Fibroblast of lung (primary cell): Measurements from ENCODE around the gene NXPE3. TPM values are rescaled to one million over a fixed set of nuclear protein-coding genes. Genes with fewer than 3 reads are reported as not detected.

Source experiments
- DNase-seq, 2 donors: peaks; one replicate each; pipeline versions ENCODE4 v3.0.0 to v3.0.0-alpha.2; 2010; ENCODE audit warnings: low read depth in 2 of 2
- H2AFZ ChIP-seq: 2 replicates; pipeline ENCODE4 v1.5.1; 2012; ENCODE audit warnings: low read length, control low read depth, inconsistent platforms
- H3K27ac ChIP-seq: 2 replicates; pipeline ENCODE4 v1.5.1; 2011; ENCODE audit warnings: low read length, control low read depth; ENCODE audit not compliant: insufficient read depth
- H3K27me3 ChIP-seq: 2 replicates; pipeline ENCODE4 v1.5.1; 2011; ENCODE audit warnings: mild to moderate bottlenecking, low read length; ENCODE audit not compliant: control insufficient read depth, insufficient read depth
- H3K36me3 ChIP-seq: 2 replicates; pipeline ENCODE4 v1.5.1; 2011; ENCODE audit warnings: low read length; ENCODE audit not compliant: control insufficient read depth, insufficient read depth
- H3K4me1 ChIP-seq: 2 replicates; pipeline ENCODE4 v1.5.1; 2011; ENCODE audit warnings: low read length; ENCODE audit not compliant: control insufficient read depth, insufficient read depth; ENCODE audit errors: extremely low read depth
- H3K4me2 ChIP-seq: 2 replicates; pipeline ENCODE4 v1.5.1; 2011; ENCODE audit warnings: low read length, control low read depth; ENCODE audit not compliant: insufficient read depth; ENCODE audit errors: extremely low read depth
- H3K4me3 ChIP-seq, 4 experiments: fragments of 200-600 bp in 1 of 4; sonication (generic) in 1 of 4; replicated peaks in 1 of 4; 2 replicates each; pipeline ENCODE4 v1.5.1; 2011 to 2016; ENCODE audit warnings: low read length in 4 of 4, low read depth in 3 of 4, mild to moderate bottlenecking in 3 of 4, control low read depth in 2 of 4, inconsistent platforms in 1 of 4, mixed read lengths in 1 of 4; ENCODE audit not compliant: insufficient read depth in 1 of 4; ENCODE audit errors: control extremely low read depth in 1 of 4
- H3K79me2 ChIP-seq: 2 replicates; pipeline ENCODE4 v1.5.1; 2012; ENCODE audit warnings: mild to moderate bottlenecking, low read length, inconsistent platforms; ENCODE audit not compliant: control insufficient read depth, insufficient read depth
- H3K9ac ChIP-seq: 2 replicates; pipeline ENCODE4 v1.5.1; 2011; ENCODE audit warnings: mild to moderate bottlenecking, low read length, control low read depth; ENCODE audit not compliant: insufficient read depth
- H3K9me3 ChIP-seq: 2 replicates; pipeline ENCODE4 v1.5.1; 2012; ENCODE audit warnings: low read depth, low read length; ENCODE audit not compliant: control insufficient read depth, insufficient read depth
- H4K20me1 ChIP-seq: 2 replicates; pipeline ENCODE4 v1.5.1; 2011; ENCODE audit warnings: low read length; ENCODE audit not compliant: control insufficient read depth, insufficient read depth; ENCODE audit errors: extremely low read depth
- CTCF ChIP-seq, 2 donors: IDR thresholded peaks in 1 of 2; conservative IDR thresholded peaks in 1 of 2; 1 replicate in 1 of 2; 2 replicates in 1 of 2; pipeline ENCODE4 v1.5.1; 2011 to 2012; ENCODE audit warnings: low read length in 2 of 2, control low read depth in 1 of 2, inconsistent platforms in 1 of 2, low read depth in 1 of 2, mild to moderate bottlenecking in 1 of 2
- EZH2 ChIP-seq: IDR thresholded peaks from 2 replicates; pipeline ENCODE4 v1.5.1; 2012; ENCODE audit warnings: low read length, control low read depth, mild to moderate bottlenecking; ENCODE audit errors: missing control alignments
- polyA minus RNA-seq: library from RNA; depleted of rRNA, polyadenylated mRNA; stranded (reverse); fragments of >200 nt; gene quantifications from 2 replicates; pipeline ENCODE4 v1.2.3, GENCODE V29; 2011; ENCODE audit warnings: low replicate concordance
- polyA plus RNA-seq, 2 donors: library from polyadenylated mRNA; depleted of rRNA in 1 of 2; stranded (reverse) in 1 of 2; unstranded in 1 of 2; fragments of >200 nt; gene quantifications; 2 replicates each; pipeline ENCODE4 v1.2.1, GENCODE V29; 2011 to 2012; ENCODE audit warnings: missing spikeins in 1 of 2
- total RNA-seq: library from RNA; depleted of rRNA; stranded (reverse); fragments of >200 nt; gene quantifications from 2 replicates; pipeline ENCODE4 v1.2.1, GENCODE V29; 2014

The NXPE3 gene
- total RNA-seq, result 16.4 and 26.9 TPM in 2 replicates
- polyA plus RNA-seq, result 27.9 and 32.5 TPM in 2 replicates
- 14.1 and 19.8 TPM in 2 replicates for polyA plus RNA-seq (2012)
- 30.7 and 33.7 TPM in 2 replicates for polyA minus RNA-seq

- no peaks in the 10 kb centered on the region for H3K27me3 ChIP-seq
- H2AFZ ChIP-seq, result peak within 1 kb of the TSS; percentile 97
- peaks cover 4% of the 10 kb centered on the region for H3K36me3 ChIP-seq
- H3K9me3 ChIP-seq, result no peaks in the 10 kb centered on the region
- H3K9ac ChIP-seq, result peak within 1 kb of the TSS; percentile 67
- peak within 1 kb of the TSS; percentile 93 for H3K4me2 ChIP-seq
- peak within 1 kb of the TSS; percentile 40 for H3K27ac ChIP-seq
- no peaks in the 10 kb centered on the region for H4K20me1 ChIP-seq
- peak; percentile 72 to 76 for DNase-seq
- H3K4me3 ChIP-seq, result peak within 1 kb of the TSS; percentile 74 to 86 (median 82)
- TF ChIP-seq EZH2 (no peak), CTCF (conservative IDR thresholded peaks at IDR 0.05 in 1 of 2, IDR thresholded peaks at IDR 0.05 in 1 of 2; ENCODE audit: low read depth in 1 of 2, low read length in 2 of 2) (no peak)
- peaks cover 5% of the 10 kb centered on the region for H3K4me1 ChIP-seq
- H3K79me2 ChIP-seq, result peaks cover 8% of the 10 kb centered on the region
Measured at GRCh38 chr3:101779047-101779821, at the start of gene NXPE3. TSS of gene NXPE3 (plus strand) at chr3:101779211. CDS start at chr3:101785597, 6,386 bp downstream.

- no peak for TF ChIP-seq CTCF (conservative IDR thresholded peaks at IDR 0.05 in 1 of 2, IDR thresholded peaks at IDR 0.05 in 1 of 2; ENCODE audit: low read depth in 1 of 2, low read length in 2 of 2)
- no peak for TF ChIP-seq EZH2
- Histone ChIP-seq H3K79me2 (peaks cover 19% of the 10 kb centered on the region), H3K4me3 (no peak overlapping the region), H2AFZ (no peak overlapping the region), H3K9me3 (no peaks in the 10 kb centered on the region), H3K9ac (no peak overlapping the region), H3K27ac (no peak overlapping the region), H4K20me1 (no peaks in the 10 kb centered on the region), H3K36me3 (peaks cover 7% of the 10 kb centered on the region), H3K27me3 (no peaks in the 10 kb centered on the region), H3K4me1 (no peaks in the 10 kb centered on the region), H3K4me2 (no peak overlapping the region)
- DNase-seq, result no peak
Measured at GRCh38 chr3:101729586-101729985, 49.4 kb upstream of the NXPE3 start.

GRCh38 chr3:101730839-101731238 lies 48.2 kb upstream of the NXPE3 start:
- TF ChIP-seq EZH2 (no peak), CTCF (conservative IDR thresholded peaks at IDR 0.05 in 1 of 2, IDR thresholded peaks at IDR 0.05 in 1 of 2; ENCODE audit: low read depth in 1 of 2, low read length in 2 of 2) (no peak)
- H4K20me1 ChIP-seq, result no peaks in the 10 kb centered on the region
- H3K9me3 ChIP-seq, result no peaks in the 10 kb centered on the region
- no peak for DNase-seq
- no peak overlapping the region for H2AFZ ChIP-seq
- peaks cover 10% of the 10 kb centered on the region for H3K36me3 ChIP-seq
- peaks cover 10% of the 10 kb centered on the region for H3K79me2 ChIP-seq
- H3K4me3 ChIP-seq, result no peak overlapping the region
- no peaks in the 10 kb centered on the region for H3K27me3 ChIP-seq
- H3K9ac ChIP-seq, result no peak overlapping the region
- H3K4me1 ChIP-seq, result no peaks in the 10 kb centered on the region
- H3K27ac ChIP-seq, result no peak overlapping the region
- H3K4me2 ChIP-seq, result no peak overlapping the region
